ENCODE measurements around the gene SYT8. TPM values are rescaled to one million over a fixed set of nuclear protein-coding genes. Genes with fewer than 3 reads are reported as not detected.
"Not testable (repeated sequence)": the region's sequence is repeated elsewhere in the genome, so short reads cannot be mapped to it uniquely, and the experiment has no call there.

The SYT8 gene
- polyA plus RNA-seq, 1 of the 3 experiments (the other 2 are of a cell fraction) = not detected

DNA sequence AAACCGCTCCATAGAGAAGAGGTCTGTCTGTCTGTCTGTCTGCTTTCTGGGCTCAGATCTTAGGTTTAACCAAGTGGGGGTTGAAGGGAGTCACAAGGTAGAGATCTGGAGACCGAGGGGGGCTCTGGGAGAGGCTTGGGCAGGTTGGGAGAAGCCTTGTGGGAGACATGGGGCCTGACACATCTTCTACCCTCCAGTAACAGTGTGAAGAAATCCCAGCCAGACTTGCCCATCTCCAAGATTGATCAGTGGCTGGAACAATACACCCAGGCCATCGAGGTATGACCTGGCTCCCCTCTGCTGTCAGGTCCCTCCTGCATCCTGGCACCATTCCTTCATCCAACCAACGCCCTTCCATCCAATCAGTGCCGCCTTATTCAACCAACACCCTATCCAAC, 49.5 kb downstream of the SYT8 start:
- 49% methylated on average over 5 of the region's 5 CpGs for WGBS (ENCODE audit: low lambda C conversion rate)
- peaks cover 0 to 12% of the 10 kb centered on the region in 2 experiments; a peak in 1 of 4 replicates for H3K4me1 ChIP-seq (ENCODE audit: control insufficient read depth in 1 of 2, insufficient read depth in 2 of 2, low read depth in 1 of 2, low read length in 1 of 2)
- CTCF ChIA-PET = interaction anchor here (0.7 to 4.8 kb wide), 6 partner anchors 50 to 267 kb away, joined by 3 to 179 read pairs (median 41); partner anchors contain the start of genes H19 and SYT8

DNA sequence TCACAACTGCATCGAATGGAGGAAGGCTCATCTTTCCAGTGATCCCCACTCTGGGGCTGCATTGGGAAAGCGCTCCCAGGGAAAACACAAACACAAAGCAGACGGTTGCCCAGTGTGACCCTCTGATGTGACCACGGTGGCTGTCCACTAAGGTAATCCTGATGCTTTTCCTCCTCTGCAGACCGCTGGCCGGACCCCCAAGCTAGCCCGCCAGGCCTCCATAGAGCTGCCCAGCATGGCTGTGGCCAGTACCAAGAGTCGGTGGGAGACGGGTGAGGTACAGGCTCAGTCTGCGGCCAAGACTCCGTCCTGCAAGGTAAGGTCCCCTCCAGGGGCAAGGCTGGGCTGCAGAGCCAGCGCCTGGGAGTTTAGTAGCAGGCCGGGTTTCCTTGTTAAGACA, 51.8 kb downstream of the SYT8 start:
- H3K36me3 ChIP-seq (replicated peaks in 1 of 2; ENCODE audit: control insufficient read depth in 1 of 2, insufficient read depth in 2 of 2, low read length in 1 of 2); DNase-seq; H3K79me2 ChIP-seq (ENCODE audit: insufficient read depth); CTCF ChIA-PET; POLR2A ChIA-PET; H3K27me3 ChIP-seq (ENCODE audit: insufficient read depth); H3K4me3 ChIP-seq (ENCODE audit: low read depth in 2 of 2, low read length in 1 of 2); H3K4me2 ChIP-seq; H4K20me1 ChIP-seq (ENCODE audit: insufficient read depth); H3K27ac ChIP-seq (ENCODE audit: low read depth in 2 of 2, low read length in 1 of 2); H3K9me2 ChIP-seq; H3K9me3 ChIP-seq; H2AFZ ChIP-seq (ENCODE audit: low read depth); H3K9ac ChIP-seq; H3F3A ChIP-seq (replicated peaks; ENCODE audit: insufficient read depth): not testable (repeated sequence)
- H3K4me1 ChIP-seq (ENCODE audit: control insufficient read depth in 1 of 2, insufficient read depth in 2 of 2, low read depth in 1 of 2, low read length in 1 of 2) = peaks cover 0 to 14% of the 10 kb centered on the region in 2 experiments; a peak in 1 of 4 replicates
- WGBS (ENCODE audit: low lambda C conversion rate) = 58% methylated on average over 11 of the region's 13 CpGs

More for the DNA sequence above, 49.5 kb downstream of the SYT8 start:
- H3F3A ChIP-seq (replicated peaks; ENCODE audit: insufficient read depth) = no peaks in the 10 kb centered on the region
- H4K20me1 ChIP-seq (ENCODE audit: insufficient read depth) = no peaks in the 10 kb centered on the region
- POLR2A ChIA-PET = interaction anchor here (3.3 kb wide), 1 partner anchor 112 kb away, joined by 20 read pairs; the partner anchor contains the start of gene H19
- H3K9ac ChIP-seq = no peak overlapping the region
- no peak for TF ChIP-seq JUND (IDR thresholded peaks at IDR 0.05)
- H3K4me3 ChIP-seq (ENCODE audit: low read depth in 2 of 2, low read length in 1 of 2) = no peak overlapping the region
- no peaks in the 10 kb centered on the region for H3K9me3 ChIP-seq
- no peaks in the 10 kb centered on the region for H3K79me2 ChIP-seq (ENCODE audit: insufficient read depth)
- H3K27me3 ChIP-seq (ENCODE audit: insufficient read depth) = no peaks in the 10 kb centered on the region
- no peak overlapping the region for H3K4me2 ChIP-seq
- H3K9me2 ChIP-seq = no peaks in the 10 kb centered on the region
- no peaks in the 10 kb centered on the region for H3K36me3 ChIP-seq (replicated peaks in 1 of 2; ENCODE audit: control insufficient read depth in 1 of 2, insufficient read depth in 2 of 2, low read length in 1 of 2)
- no peak overlapping the region for H2AFZ ChIP-seq (ENCODE audit: low read depth)
- no peak for DNase-seq
- no peak overlapping the region for H3K27ac ChIP-seq (ENCODE audit: low read depth in 2 of 2, low read length in 1 of 2)

Small RNA genes lying within 50 kb of the gene (small RNA-seq; reads per million reads assigned to genes)
- gene AC051649.1 (0 reads per million in 7 experiments), gene MIR4298 (0 reads per million in 7 experiments)

Other genes starting within 250 kb of the SYT8 start
- gene KRTAP5-1, start 249.7 kb upstream of the SYT8 start, polyA plus RNA-seq (2012; rRNA removed) = not detected in 2 replicates
- not detected in 2 replicates for gene KRTAP5-2, start 236.7 kb upstream of the SYT8 start, polyA plus RNA-seq (2012; rRNA removed)
- gene KRTAP5-3, start 226.5 kb upstream of the SYT8 start, polyA plus RNA-seq (2012; rRNA removed) = not detected in 2 replicates
- gene KRTAP5-4, start 212.9 kb upstream of the SYT8 start, polyA plus RNA-seq (2012; rRNA removed) = not detected in 2 replicates
- gene KRTAP5-5, start 205.2 kb upstream of the SYT8 start, polyA plus RNA-seq (2012; rRNA removed) = not detected in 2 replicates
- gene KRTAP5-6, start 137.8 kb upstream of the SYT8 start, polyA plus RNA-seq (2012; rRNA removed) = not detected in 2 replicates
- 0.21 and 0.31 TPM in 2 replicates for gene IFITM10, start 84.4 kb upstream of the SYT8 start, polyA plus RNA-seq (2012; rRNA removed)
- 93.0 and 187 TPM in 2 replicates for gene CTSD, start 71.1 kb upstream of the SYT8 start, polyA plus RNA-seq (2012; rRNA removed)
- not detected in 2 replicates for gene TNNI2, start 4.0 kb downstream of the SYT8 start, polyA plus RNA-seq (2012; rRNA removed)
- gene LSP1, start 18.1 kb downstream of the SYT8 start, polyA plus RNA-seq (2012; rRNA removed) = 0.34 and 0.38 TPM in 2 replicates
- not detected in 2 replicates for gene PRR33, start 56.9 kb downstream of the SYT8 start, polyA plus RNA-seq (2012; rRNA removed)
- not detected in 2 replicates for gene TNNT3, start 84.7 kb downstream of the SYT8 start, polyA plus RNA-seq (2012; rRNA removed)
- 226 and 264 TPM in 2 replicates for gene MRPL23, start 112.3 kb downstream of the SYT8 start, polyA plus RNA-seq (2012; rRNA removed)
- 3.7 and 4.6 TPM in 2 replicates for gene H19, start 162.9 kb downstream of the SYT8 start, polyA plus RNA-seq (2012; rRNA removed)